Measurements from ENCODE around the gene FAM187B.

DNA sequence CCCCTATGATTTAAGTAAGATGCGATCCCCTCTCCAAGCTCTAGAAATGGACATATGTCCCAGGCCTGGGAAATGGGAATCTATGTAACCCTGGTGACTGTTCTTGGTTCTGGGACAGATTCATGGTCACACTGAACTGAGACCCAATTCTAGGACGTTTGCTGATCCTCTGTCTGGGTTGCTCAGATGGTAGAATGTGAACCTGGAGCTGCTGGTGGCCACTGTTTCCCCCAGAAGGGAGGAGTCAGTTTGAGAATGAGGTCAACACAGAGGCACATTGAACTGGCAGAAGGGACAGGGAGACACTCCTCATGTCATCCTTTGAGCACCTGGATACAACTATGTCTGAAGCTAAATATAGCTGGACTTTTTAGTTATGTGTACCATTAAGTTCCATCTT, 29.1 kb downstream of the FAM187B start:
- TF ChIP-seq, protein P1, sequence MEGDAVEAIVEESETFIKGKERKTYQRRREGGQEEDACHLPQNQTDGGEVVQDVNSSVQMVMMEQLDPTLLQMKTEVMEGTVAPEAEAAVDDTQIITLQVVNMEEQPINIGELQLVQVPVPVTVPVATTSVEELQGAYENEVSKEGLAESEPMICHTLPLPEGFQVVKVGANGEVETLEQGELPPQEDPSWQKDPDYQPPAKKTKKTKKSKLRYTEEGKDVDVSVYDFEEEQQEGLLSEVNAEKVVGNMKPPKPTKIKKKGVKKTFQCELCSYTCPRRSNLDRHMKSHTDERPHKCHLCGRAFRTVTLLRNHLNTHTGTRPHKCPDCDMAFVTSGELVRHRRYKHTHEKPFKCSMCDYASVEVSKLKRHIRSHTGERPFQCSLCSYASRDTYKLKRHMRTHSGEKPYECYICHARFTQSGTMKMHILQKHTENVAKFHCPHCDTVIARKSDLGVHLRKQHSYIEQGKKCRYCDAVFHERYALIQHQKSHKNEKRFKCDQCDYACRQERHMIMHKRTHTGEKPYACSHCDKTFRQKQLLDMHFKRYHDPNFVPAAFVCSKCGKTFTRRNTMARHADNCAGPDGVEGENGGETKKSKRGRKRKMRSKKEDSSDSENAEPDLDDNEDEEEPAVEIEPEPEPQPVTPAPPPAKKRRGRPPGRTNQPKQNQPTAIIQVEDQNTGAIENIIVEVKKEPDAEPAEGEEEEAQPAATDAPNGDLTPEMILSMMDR (IDR thresholded peaks at IDR 0.05): no peak
- no peak for TF ChIP-seq POLR2A (IDR thresholded peaks at IDR 0.05)

All from right lobe of liver (tissue), 4 donors.